Natural killer cell (primary cell): Measurements from ENCODE around the gene CCL1. TPM values are rescaled to one million over a fixed set of nuclear protein-coding genes. Genes with fewer than 3 reads are reported as not detected.

Experiments
- ATAC-seq, 3 donors: fragments of 150-1000 bp in 2 of 3; fragments of 200-7000 bp in 1 of 3; cut with Tn5 transposase; 1 replicate in 1 of 3; 2 replicates in 2 of 3; pipeline ENCODE4 v1.10.0; 2021; ENCODE audit warnings: mild to moderate bottlenecking in 2 of 3, moderate library complexity in 2 of 3
- DNase-seq, 2 donors: peaks; one replicate each; pipeline versions ENCODE4 v3.0.0 to v3.0.0-alpha.2; 2013 to 2021; ENCODE audit warnings: mixed read lengths in 1 of 2
- H3K27ac ChIP-seq: one replicate; pipeline ENCODE4 v1.5.1; 2013; ENCODE audit warnings: mild to moderate bottlenecking, low read length
- H3K27me3 ChIP-seq: one replicate; pipeline ENCODE4 v1.6.1; 2013; ENCODE audit warnings: low read length; ENCODE audit not compliant: control insufficient read depth, insufficient read depth
- H3K36me3 ChIP-seq: one replicate; pipeline ENCODE4 v1.6.1; 2013; ENCODE audit warnings: low read length; ENCODE audit not compliant: control insufficient read depth, insufficient read depth
- H3K4me1 ChIP-seq: one replicate; pipeline ENCODE4 v1.6.1; 2013; ENCODE audit warnings: low read length; ENCODE audit not compliant: control insufficient read depth, insufficient read depth
- H3K4me3 ChIP-seq: one replicate; pipeline ENCODE4 v1.5.1; 2013; ENCODE audit warnings: low read length
- H3K9me3 ChIP-seq: one replicate; pipeline ENCODE4 v1.6.1; 2013; ENCODE audit warnings: low read length; ENCODE audit not compliant: control insufficient read depth, insufficient read depth
- H3K27ac Mint-ChIP-seq, 2 donors: one replicate each; pipeline ENCODE4 v1.8.0; 2022; ENCODE audit warnings: mild to moderate bottlenecking in 2 of 2, mixed read lengths in 2 of 2, moderate library complexity in 1 of 2
- H3K27me3 Mint-ChIP-seq, 2 donors: one replicate each; pipeline ENCODE4 v1.8.0; 2022; ENCODE audit warnings: low read depth in 2 of 2, mixed read lengths in 2 of 2
- H3K36me3 Mint-ChIP-seq: one replicate; pipeline ENCODE4 v1.8.0; 2022; ENCODE audit warnings: mixed read lengths
- H3K4me1 Mint-ChIP-seq, 2 donors: one replicate each; pipeline ENCODE4 v1.8.0; 2022; ENCODE audit warnings: mixed read lengths in 2 of 2
- H3K4me3 Mint-ChIP-seq: one replicate; pipeline ENCODE4 v1.8.0; 2022; ENCODE audit warnings: mild to moderate bottlenecking, moderate library complexity, mixed read lengths
- H3K9me3 Mint-ChIP-seq, 2 donors: one replicate each; pipeline ENCODE4 v1.8.0; 2022; ENCODE audit warnings: mixed read lengths in 2 of 2
- CTCF ChIP-seq: fragments of 200-600 bp; IDR thresholded peaks from one replicate; pipeline ENCODE4 v1.8.0; 2022; ENCODE audit warnings: antibody characterized with exemption
- WGBS: methylation state at CpG from one replicate; pipeline ENCODE4 v1.1.7; 2013; ENCODE audit warnings: missing lambda C conversion rate; ENCODE audit not compliant: insufficient coverage; 5-methylcytosine and 5-hydroxymethylcytosine counted together
- intact Hi-C: fragments of 100-400 bp; cut with micrococcal nuclease; formaldehyde crosslinking; loops from one replicate; pipeline ENCODE4 v1.14.2; 2022
- total RNA-seq, 4 donors: library from RNA; stranded (reverse); fragments of 120-200 nt in 1 of 4; gene quantifications; one replicate each; pipeline versions ENCODE4 v1.2.3 to v1.2.4, GENCODE V29; 2013 to 2022

Gene CCL1
- total RNA-seq, 3 donors from 2014 or later (not counting 1 experiment from before 2014, with no cell fraction given): not detected

DNA sequence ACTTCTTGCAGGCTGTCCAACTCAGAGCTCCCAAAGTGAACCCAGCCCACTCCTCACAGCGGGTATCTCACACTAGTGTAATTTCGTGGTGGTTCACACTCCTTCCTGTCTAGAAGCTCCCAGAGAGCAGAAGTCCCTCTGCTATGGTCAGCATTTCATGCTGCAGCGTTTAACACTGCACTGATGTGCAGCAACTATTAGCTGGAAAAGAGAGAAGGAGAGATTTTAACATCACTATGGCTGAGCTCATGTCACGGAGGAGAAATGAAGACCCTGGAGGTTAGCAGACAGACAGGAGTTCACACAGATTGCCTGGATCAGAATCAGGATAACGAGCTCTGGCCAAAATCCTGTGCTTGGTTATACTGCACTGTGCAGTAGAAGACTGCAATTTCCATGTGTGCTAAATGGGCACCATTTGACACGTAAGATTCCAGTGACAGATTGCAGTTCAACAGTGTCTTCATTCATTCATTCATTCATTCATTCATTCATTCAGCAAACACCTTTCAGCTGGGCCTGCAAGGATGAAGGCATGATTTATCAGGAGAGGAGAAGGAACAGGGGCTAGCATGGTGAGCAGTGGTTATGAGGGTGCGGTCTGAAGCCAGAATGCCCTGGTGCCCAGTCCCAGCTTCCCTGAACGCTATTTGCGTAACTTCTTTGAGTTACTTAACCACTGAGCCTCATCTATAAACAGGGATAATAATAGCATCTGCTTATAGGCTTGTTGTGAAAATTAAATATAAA lies 5.3 kb upstream of the CCL1 start:
- H3K27ac ChIP-seq: no peak overlapping the region
- DNase-seq (no peak), ATAC-seq (no peak)
- no peaks in the 10 kb centered on the region for H3K36me3 Mint-ChIP-seq
- no peak overlapping the region for H3K27ac Mint-ChIP-seq
- H3K9me3 Mint-ChIP-seq: no peaks in the 10 kb centered on the region
- intact Hi-C loops: no loop called here
- peaks cover 0 to 7% of the 10 kb centered on the region in 2 donors for H3K4me1 Mint-ChIP-seq
- H3K27me3 Mint-ChIP-seq: peaks cover 0 to under 1% of the 10 kb centered on the region in 2 donors
- no peaks in the 10 kb centered on the region for H3K36me3 ChIP-seq
- H3K4me3 ChIP-seq: no peak overlapping the region
- no peaks in the 10 kb centered on the region for H3K9me3 ChIP-seq
- H3K27me3 ChIP-seq: no peaks in the 10 kb centered on the region
- peaks cover 35% of the 10 kb centered on the region for H3K4me1 ChIP-seq
- no peak for TF ChIP-seq CTCF
- WGBS: 58% methylated on average over 7 of the region's 9 CpGs
- no peak overlapping the region for H3K4me3 Mint-ChIP-seq

DNA sequence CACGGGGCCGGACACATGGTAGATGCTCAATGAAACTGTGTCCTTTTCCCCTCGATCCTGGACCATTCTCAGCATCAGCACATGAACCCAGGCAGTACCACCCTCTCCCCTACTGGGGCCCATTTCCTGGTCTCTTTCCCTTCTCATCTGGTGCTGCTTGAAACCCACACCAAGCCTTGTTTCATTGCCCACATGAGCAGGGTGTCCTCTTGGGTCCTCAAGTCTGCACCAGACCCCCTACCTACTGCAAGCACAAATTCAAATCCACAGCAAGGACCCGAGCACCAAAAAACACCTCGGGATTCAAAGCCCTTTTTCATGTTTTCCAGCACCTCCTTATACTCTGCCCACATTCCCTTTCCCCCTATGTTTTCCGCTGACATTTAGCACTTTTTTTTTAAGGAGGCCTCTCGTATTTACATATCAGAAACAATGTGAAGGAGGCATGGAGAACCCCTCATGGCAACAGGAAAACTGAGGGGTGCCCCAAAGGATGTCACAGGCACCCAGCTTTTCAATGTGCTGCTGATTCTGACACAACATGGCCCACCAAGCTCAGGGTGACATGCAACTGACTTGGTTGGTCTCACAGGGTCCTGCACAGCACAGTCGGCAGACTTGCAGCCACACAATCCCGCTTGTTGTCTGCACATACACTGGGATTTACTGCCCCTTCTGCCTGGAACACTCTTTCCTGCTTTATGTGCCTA lies 4.6 kb upstream of the CCL1 start:
- 93% methylated on average over 9 of the region's 9 CpGs for whole genome bisulfite sequencing
- TF ChIP-seq CTCF: no peak

DNA sequence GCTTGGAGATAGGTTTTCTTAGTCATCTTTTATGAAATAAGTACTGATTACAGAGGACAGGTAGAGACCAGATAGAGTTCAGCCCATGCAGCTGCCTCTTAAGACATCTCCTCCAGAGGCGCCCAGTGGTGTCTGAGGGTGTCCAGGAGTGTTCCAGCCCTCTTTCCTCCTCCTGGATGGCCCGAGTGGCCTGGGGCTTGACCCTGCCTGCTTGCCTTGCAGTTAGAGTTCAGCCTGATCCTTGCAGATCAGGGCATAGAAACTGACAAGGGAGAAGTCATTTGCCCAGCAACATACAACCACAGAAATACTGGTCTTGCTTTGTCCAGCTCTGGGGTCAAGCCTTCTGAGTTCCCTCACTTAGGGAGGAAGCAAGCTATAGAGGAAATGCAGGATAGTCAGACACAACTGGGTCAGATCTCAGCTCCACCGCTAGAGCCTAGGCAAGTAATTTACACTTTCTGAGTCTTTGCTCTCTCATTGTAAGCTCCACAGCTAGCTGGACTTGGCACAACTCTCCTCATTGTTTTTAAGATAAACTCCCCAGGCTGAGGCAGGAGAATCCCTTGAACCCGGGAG lies 3.6 kb upstream of the CCL1 start:
- no peaks in the 10 kb centered on the region for H3K27me3 ChIP-seq
- WGBS: 78% methylated on average over 4 of the region's 4 CpGs
- H3K27ac Mint-ChIP-seq: no peak overlapping the region
- no peaks in the 10 kb centered on the region for H3K9me3 Mint-ChIP-seq
- DNase-seq (no peak), ATAC-seq (no peak)
- H3K27ac ChIP-seq: no peak overlapping the region
- peaks cover 3 to 6% of the 10 kb centered on the region in 2 donors for H3K27me3 Mint-ChIP-seq
- no peaks in the 10 kb centered on the region for H3K36me3 Mint-ChIP-seq
- no peak overlapping the region for H3K4me3 ChIP-seq
- peaks cover 0 to 7% of the 10 kb centered on the region in 2 donors for H3K4me1 Mint-ChIP-seq
- no peak overlapping the region for H3K4me3 Mint-ChIP-seq
- intact Hi-C loops: no loop called here
- no peaks in the 10 kb centered on the region for H3K9me3 ChIP-seq
- H3K36me3 ChIP-seq: no peaks in the 10 kb centered on the region
- no peak for TF ChIP-seq CTCF
- peaks cover 42% of the 10 kb centered on the region for H3K4me1 ChIP-seq

More for the DNA sequence above, 4.6 kb upstream of the CCL1 start:
- Histone ChIP-seq H3K36me3 (no peaks in the 10 kb centered on the region), H3K27me3 (no peaks in the 10 kb centered on the region), H3K27ac (no peak overlapping the region), H3K4me3 (no peak overlapping the region), H3K9me3 (no peaks in the 10 kb centered on the region), H3K4me1 (peaks cover 41% of the 10 kb centered on the region)
- ATAC-seq (no peak), DNase-seq (no peak)
- no peak overlapping the region for H3K4me3 Mint-ChIP-seq
- no peaks in the 10 kb centered on the region for H3K9me3 Mint-ChIP-seq
- H3K36me3 Mint-ChIP-seq: no peaks in the 10 kb centered on the region
- intact Hi-C loops: no loop called here
- no peaks in the 10 kb centered on the region for H3K27me3 Mint-ChIP-seq
- H3K4me1 Mint-ChIP-seq: peaks cover 0 to 7% of the 10 kb centered on the region in 2 donors
- no peak overlapping the region for H3K27ac Mint-ChIP-seq
